H9 (cell line): Measurements from ENCODE around the gene CD300A. TPM values are rescaled to one million over a fixed set of nuclear protein-coding genes. Genes with fewer than 3 reads are reported as not detected.

Experiments used
- DNase-seq: peaks from one replicate; pipeline ENCODE4 v3.0.0-alpha.2; 2017
- H2AFZ ChIP-seq: one replicate; pipeline ENCODE4 v1.6.1; 2013; ENCODE audit warnings: mild to moderate bottlenecking, low read length, control low read depth, moderate library complexity
- H2AK5ac ChIP-seq: 2 replicates; pipeline ENCODE4 v1.6.1; 2013; ENCODE audit warnings: low read length, control low read depth, mixed read lengths; ENCODE audit not compliant: insufficient read length
- H2BK120ac ChIP-seq: one replicate; pipeline ENCODE4 v1.6.1; 2013; ENCODE audit warnings: low read depth, mild to moderate bottlenecking, low read length, control low read depth, inconsistent platforms; ENCODE audit not compliant: poor library complexity, severe bottlenecking
- H2BK12ac ChIP-seq: 2 replicates; pipeline ENCODE4 v1.6.1; 2013; ENCODE audit warnings: low read length, control low read depth, mixed read lengths, low read depth; ENCODE audit not compliant: insufficient read length
- H2BK15ac ChIP-seq: 2 replicates; pipeline ENCODE4 v1.6.1; 2013; ENCODE audit warnings: low read depth, low read length, control low read depth
- H2BK20ac ChIP-seq: one replicate; pipeline ENCODE4 v1.6.1; 2013; ENCODE audit warnings: low read depth, mild to moderate bottlenecking, low read length, control low read depth, inconsistent platforms; ENCODE audit not compliant: poor library complexity, severe bottlenecking
- H2BK5ac ChIP-seq: 2 replicates; pipeline ENCODE4 v1.6.1; 2013; ENCODE audit warnings: low read length, control low read depth, mixed read lengths; ENCODE audit not compliant: insufficient read length
- H3K14ac ChIP-seq: 2 replicates; pipeline ENCODE4 v1.6.1; 2013; ENCODE audit warnings: low read length, control low read depth; ENCODE audit not compliant: insufficient read depth
- H3K18ac ChIP-seq: 2 replicates; pipeline ENCODE4 v1.6.1; 2013; ENCODE audit warnings: low read depth, mild to moderate bottlenecking, mixed read lengths, low read length, control low read depth; ENCODE audit not compliant: insufficient read length
- H3K23ac ChIP-seq: 2 replicates; pipeline ENCODE4 v1.6.1; 2013; ENCODE audit warnings: low read length, control low read depth, mixed read lengths, low read depth; ENCODE audit not compliant: insufficient read length
- H3K23me2 ChIP-seq: 2 replicates; pipeline ENCODE4 v1.6.1; 2013; ENCODE audit warnings: low read depth, mild to moderate bottlenecking, mixed read lengths, low read length, control low read depth; ENCODE audit not compliant: insufficient read length, poor library complexity, severe bottlenecking
- H3K27ac ChIP-seq: 2 replicates; pipeline ENCODE4 v1.5.1; 2013; ENCODE audit warnings: low read length, control low read depth, mixed read lengths, low read depth; ENCODE audit not compliant: insufficient read length
- H3K27me3 ChIP-seq: 2 replicates; pipeline ENCODE4 v1.6.1; 2013; ENCODE audit warnings: low read length, control low read depth, inconsistent platforms; ENCODE audit not compliant: insufficient read depth
- H3K4ac ChIP-seq: 2 replicates; pipeline ENCODE4 v1.6.1; 2013; ENCODE audit warnings: low read depth, mild to moderate bottlenecking, control low read depth, inconsistent platforms, low read length, moderate library complexity
- H3K4me1 ChIP-seq: 2 replicates; pipeline ENCODE4 v1.6.1; 2013; ENCODE audit warnings: low read length, control low read depth, inconsistent platforms; ENCODE audit not compliant: insufficient read depth
- H3K4me2 ChIP-seq: 2 replicates; pipeline ENCODE4 v1.6.1; 2013; ENCODE audit warnings: low read length, control low read depth, mixed read lengths; ENCODE audit not compliant: insufficient read length, insufficient read depth
- H3K56ac ChIP-seq: 2 replicates; pipeline ENCODE4 v1.6.1; 2013; ENCODE audit warnings: low read depth, mild to moderate bottlenecking, mixed read lengths, low read length, control low read depth; ENCODE audit not compliant: insufficient read length
- H3K79me1 ChIP-seq: 2 replicates; pipeline ENCODE4 v1.6.1; 2013; ENCODE audit warnings: low read depth, mild to moderate bottlenecking, moderate library complexity, low read length, control low read depth, inconsistent platforms; ENCODE audit not compliant: insufficient read depth, poor library complexity, severe bottlenecking
- H3K79me2 ChIP-seq: 2 replicates; pipeline ENCODE4 v1.6.1; 2013; ENCODE audit warnings: low read length, control low read depth, inconsistent platforms; ENCODE audit not compliant: insufficient read depth
- H3K9ac ChIP-seq: 2 replicates; pipeline ENCODE4 v1.6.1; 2013; ENCODE audit warnings: low read length, control low read depth, mixed read lengths; ENCODE audit not compliant: insufficient read length; ENCODE audit errors: extremely low read depth
- H3K9me3 ChIP-seq: one replicate; pipeline ENCODE4 v1.6.1; 2013; ENCODE audit warnings: low read depth, low read length, inconsistent platforms; ENCODE audit not compliant: control insufficient read depth
- H3T11ph ChIP-seq: one replicate; pipeline ENCODE4 v1.6.1; 2013; ENCODE audit warnings: mild to moderate bottlenecking, low read length, control low read depth, inconsistent platforms
- H4K20me1 ChIP-seq: one replicate; pipeline ENCODE4 v1.6.1; 2013; ENCODE audit not compliant: control insufficient read depth, insufficient read length, insufficient read depth
- H4K5ac ChIP-seq: 2 replicates; pipeline ENCODE4 v1.6.1; 2013; ENCODE audit warnings: low read depth, mild to moderate bottlenecking, mixed read lengths, low read length, control low read depth; ENCODE audit not compliant: insufficient read length
- H4K8ac ChIP-seq: replicated peaks from 2 replicates; pipeline ENCODE4 v1.6.1; 2013; ENCODE audit warnings: low read length, control low read depth, mixed read lengths, low read depth; ENCODE audit not compliant: insufficient read length
- H4K91ac ChIP-seq: 2 replicates; pipeline ENCODE4 v1.6.1; 2013; ENCODE audit warnings: low read depth, mild to moderate bottlenecking, moderate library complexity, mixed read lengths, low read length, control low read depth; ENCODE audit not compliant: insufficient read length
- H3K27ac Mint-ChIP-seq, 3 experiments: 2 replicates in 2 of 3; 3 replicates in 1 of 3; pipeline ENCODE4 v1.8.0; 2020 to 2021; ENCODE audit warnings: mixed read lengths in 3 of 3, mild to moderate bottlenecking in 1 of 3, moderate library complexity in 1 of 3
- H3K27me3 Mint-ChIP-seq: 2 replicates; pipeline ENCODE4 v1.8.0; 2021; ENCODE audit warnings: low read depth, mild to moderate bottlenecking, moderate library complexity, mixed read lengths
- H3K36me3 Mint-ChIP-seq, 3 experiments: 2 replicates in 2 of 3; 3 replicates in 1 of 3; pipeline ENCODE4 v1.8.0; 2020 to 2021; ENCODE audit warnings: low read depth in 3 of 3, mixed read lengths in 3 of 3; ENCODE audit not compliant: insufficient read depth in 1 of 3
- H3K4me1 Mint-ChIP-seq, 2 experiments: 2 replicates each; pipeline ENCODE4 v1.8.0; 2020; ENCODE audit warnings: mixed read lengths in 2 of 2
- H3K4me3 Mint-ChIP-seq, 2 experiments: 2 replicates in 1 of 2; 3 replicates in 1 of 2; pipeline ENCODE4 v1.8.0; 2020 to 2021; ENCODE audit warnings: mild to moderate bottlenecking in 2 of 2, mixed read lengths in 2 of 2, moderate library complexity in 1 of 2
- H3K9me3 Mint-ChIP-seq, 2 experiments: 2 replicates in 1 of 2; 3 replicates in 1 of 2; pipeline ENCODE4 v1.8.0; 2020; ENCODE audit warnings: mild to moderate bottlenecking in 2 of 2, mixed read lengths in 2 of 2, moderate library complexity in 1 of 2
- CTCF ChIP-seq: fragments of 200-600 bp; sonication (generic); conservative IDR thresholded peaks from 3 replicates; pipeline ENCODE4 v1.8.0; 2021; ENCODE audit warnings: antibody characterized with exemption, mild to moderate bottlenecking
- WGBS: extraction: QIAGEN DNeasy Blood & Tissue Kit; methylation state at CpG from one replicate; pipeline ENCODE4 v1.1.7; 2013; ENCODE audit warnings: missing lambda C conversion rate, low lambda C conversion rate, mixed read lengths; ENCODE audit not compliant: insufficient read length; ENCODE audit errors: extremely low coverage; 5-methylcytosine and 5-hydroxymethylcytosine counted together
- total RNA-seq: library from RNA; stranded (reverse); gene quantifications from 2 replicates; pipeline ENCODE4 v1.2.1, GENCODE V29; 2021

The CD300A gene
- total RNA-seq, 1 experiment from 2014 or later: not detected

GRCh38 chr17:74424657-74425056, 41.8 kb upstream of the CD300A start:
- WGBS: no CpG with 5 or more reads among the region's 14 CpGs
- H3K9me3 Mint-ChIP-seq: peaks cover 5 to 6% of the 10 kb centered on the region in 2 experiments; a peak in 3 of 5 replicates

More at GRCh38 chr17:74424657-74425056, 41.8 kb upstream of the CD300A start:
- Histone ChIP-seq H3K18ac (no peak overlapping the region), H3K27ac (no peak overlapping the region), H3K79me1 (no peaks in the 10 kb centered on the region), H3K4ac (no peak overlapping the region), H2AFZ (no peak overlapping the region), H3K14ac (no peak overlapping the region), H3K4me1 (peaks cover 3% of the 10 kb centered on the region; the same call in 1 of the 2 replicates), H2BK15ac (no peak overlapping the region), H3K23ac (no peak overlapping the region), H2BK120ac (no peak overlapping the region), H2BK12ac (no peak overlapping the region), H4K91ac (no peak overlapping the region), H3K79me2 (no peaks in the 10 kb centered on the region), H3K56ac (no peak overlapping the region), H3K9ac (no peak overlapping the region), H3K4me2 (no peak overlapping the region), H2BK5ac (no peak overlapping the region), H2AK5ac (no peak overlapping the region), H4K20me1 (no peaks in the 10 kb centered on the region), H3K23me2 (no peaks in the 10 kb centered on the region), H4K8ac (no peak overlapping the region), H3K9me3 (no peaks in the 10 kb centered on the region), H3T11ph (no peak overlapping the region), H3K27me3 (no peaks in the 10 kb centered on the region), H4K5ac (no peak overlapping the region), H2BK20ac (no peak overlapping the region)
- Mint-ChIP-seq H3K36me3 (peaks cover 0 to 6% (median 0%) of the 10 kb centered on the region in 3 experiments; a peak in 1 of 7 replicates), H3K4me1 (peaks cover 17 to 36% of the 10 kb centered on the region in 2 experiments), H3K27me3 (peaks cover 46% of the 10 kb centered on the region), H3K4me3 (no peak overlapping the region), H3K27ac (no peak overlapping the region)
- no peak for TF ChIP-seq CTCF
- no peak for DNase-seq
